Lung (tissue), 12 donors: ENCODE results near the gene HECW1. TPM values are rescaled to one million over a fixed set of nuclear protein-coding genes. Genes with fewer than 3 reads are reported as not detected.

Source experiments
- ATAC-seq: fragments of 200-7000 bp; cut with Tn5 transposase; one replicate; pipeline ENCODE4 v1.9.1; 2020; ENCODE audit warnings: moderate number of reproducible peaks; ENCODE audit not compliant: insufficient read depth, low FRiP score
- DNase-seq, 3 donors: peaks; one replicate each; pipeline ENCODE4 v3.0.0-alpha.2; 2013 to 2017
- H3K27ac ChIP-seq, 2 donors: one replicate each; pipeline ENCODE4 v1.5.1; 2013; ENCODE audit warnings: mild to moderate bottlenecking in 2 of 2, moderate library complexity in 2 of 2, control low read depth in 1 of 2, inconsistent platforms in 1 of 2, low read depth in 1 of 2, low read length in 1 of 2
- H3K27me3 ChIP-seq, 3 donors: one replicate each; pipeline ENCODE4 v1.5.1; 2013; ENCODE audit warnings: low read length in 2 of 3; ENCODE audit not compliant: control insufficient read depth in 3 of 3, insufficient read depth in 3 of 3
- H3K36me3 ChIP-seq, 4 donors: one replicate each; pipeline ENCODE4 v1.5.1; 2013; ENCODE audit warnings: low read length in 4 of 4, mild to moderate bottlenecking in 1 of 4, moderate library complexity in 1 of 4; ENCODE audit not compliant: control insufficient read depth in 4 of 4, insufficient read depth in 4 of 4
- H3K4me1 ChIP-seq, 5 donors: one replicate each; pipeline ENCODE4 v1.5.1; 2013; ENCODE audit warnings: low read length in 5 of 5, mild to moderate bottlenecking in 2 of 5, moderate library complexity in 1 of 5; ENCODE audit not compliant: control insufficient read depth in 5 of 5, insufficient read depth in 5 of 5
- H3K4me3 ChIP-seq: one replicate; pipeline ENCODE4 v1.5.1; 2013; ENCODE audit warnings: mild to moderate bottlenecking, control low read depth, moderate library complexity
- H3K9ac ChIP-seq, 2 donors: one replicate each; pipeline ENCODE4 v1.5.1; 2013; ENCODE audit warnings: low read length in 2 of 2, control low read depth in 1 of 2; ENCODE audit not compliant: insufficient read depth in 1 of 2
- H3K9me3 ChIP-seq, 4 donors: one replicate each; pipeline ENCODE4 v1.5.1; 2013; ENCODE audit warnings: low read length in 3 of 4, mild to moderate bottlenecking in 1 of 4, moderate library complexity in 1 of 4; ENCODE audit not compliant: control insufficient read depth in 4 of 4, insufficient read depth in 3 of 4
- CTCF ChIP-seq: IDR thresholded peaks from 2 replicates; pipeline ENCODE4 v1.5.1; 2012; ENCODE audit warnings: mild to moderate bottlenecking; ENCODE audit errors: control extremely low read depth, extremely low read depth
- WGBS, 2 donors: extraction: QIAGEN DNeasy Blood & Tissue Kit; methylation state at CpG; one replicate each; pipeline ENCODE4 v1.1.7; 2013; 5-methylcytosine and 5-hydroxymethylcytosine counted together
- polyA plus RNA-seq, 2 donors: library from polyadenylated mRNA; stranded (reverse); fragments of 200-250 nt; gene quantifications; one replicate each; pipeline ENCODE4 v1.2.1, GENCODE V29; 2013
- total RNA-seq, 2 donors: library from RNA; depleted of rRNA in 1 of 2; stranded (reverse); fragments of >200 nt in 1 of 2; gene quantifications; one replicate each; pipeline ENCODE4 v1.2.1, GENCODE V29; 2014 to 2021
- donor health status: control.
- donor health status: control.
- donor health status: Bipolar disorder and iron deficiency.
- donor health status: healthy.
- donor health status: DM: yes; HTN: yes; CAD: no.

The HECW1 gene
- total and polyA plus RNA-seq, 4 donors: 0.05 to 0.21 (median 0.13) TPM

DNA sequence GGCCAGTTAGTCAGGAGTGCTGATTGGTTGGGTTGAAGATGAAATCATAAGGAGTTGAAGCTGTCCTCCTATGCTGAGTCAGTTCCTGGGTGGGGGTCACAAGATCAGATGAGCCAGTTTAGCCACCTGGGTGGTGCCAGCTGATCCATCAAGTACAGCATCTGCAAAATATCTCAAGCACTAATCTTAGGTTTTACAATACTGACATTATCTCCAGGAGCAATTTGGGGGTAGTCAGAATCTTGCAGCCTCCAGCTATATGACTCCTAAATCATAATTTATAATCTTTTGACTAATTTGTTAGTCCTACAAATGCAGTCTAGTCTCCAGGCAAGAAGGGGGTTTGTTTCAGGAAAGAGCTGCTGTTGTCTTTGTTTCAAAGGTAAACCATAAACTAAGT lies 286.4 kb downstream of the HECW1 start:
- H3K36me3 ChIP-seq: no peaks in the 10 kb centered on the region
- H3K27me3 ChIP-seq: no peaks in the 10 kb centered on the region
- no peak overlapping the region for H3K4me3 ChIP-seq
- ATAC-seq (no peak), DNase-seq (no peak)
- H3K27ac ChIP-seq: no peak overlapping the region
- no peaks in the 10 kb centered on the region for H3K4me1 ChIP-seq
- no peaks in the 10 kb centered on the region for H3K9me3 ChIP-seq
- TF ChIP-seq CTCF: no peak
- H3K9ac ChIP-seq: no peak overlapping the region

DNA sequence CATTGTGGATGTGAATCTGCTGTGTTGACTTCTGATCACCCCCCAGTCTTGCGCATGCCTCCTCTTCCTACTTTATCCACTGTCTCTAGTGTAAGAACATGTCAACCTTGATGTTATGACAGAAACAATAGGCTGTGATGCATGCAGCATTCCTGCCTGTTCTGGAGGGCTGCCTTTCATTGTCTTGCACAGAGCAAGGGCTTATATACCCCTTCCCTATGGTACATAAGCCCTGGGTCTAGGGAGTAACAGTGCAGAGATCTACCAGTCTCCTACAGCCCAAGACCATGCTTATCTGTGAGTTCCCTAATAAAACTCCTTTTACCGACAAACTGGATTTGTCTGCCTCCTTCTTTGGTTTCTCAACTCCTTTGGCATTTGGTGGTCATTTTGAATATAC lies 293.5 kb downstream of the HECW1 start:
- Histone ChIP-seq H3K27me3 (no peaks in the 10 kb centered on the region), H3K9ac (no peak overlapping the region), H3K4me3 (no peak overlapping the region), H3K27ac (no peak overlapping the region), H3K4me1 (no peaks in the 10 kb centered on the region), H3K9me3 (no peaks in the 10 kb centered on the region), H3K36me3 (no peaks in the 10 kb centered on the region)
- 84 to 93% methylated on average over 2 of the region's 2 CpGs for WGBS, 2 donors
- DNase-seq (no peak), ATAC-seq (no peak)
- no peak for TF ChIP-seq CTCF

GRCh38 chr7:43406961-43407360 lies 294.5 kb downstream of the HECW1 start:
- no peaks in the 10 kb centered on the region for H3K4me1 ChIP-seq
- TF ChIP-seq CTCF: no peak
- ATAC-seq (no peak), DNase-seq (no peak)
- H3K27ac ChIP-seq: no peak overlapping the region
- WGBS, 2 donors: 71 to 73% methylated on average over 5 of the region's 5 CpGs
- no peak overlapping the region for H3K9ac ChIP-seq
- no peaks in the 10 kb centered on the region for H3K36me3 ChIP-seq
- H3K4me3 ChIP-seq: no peak overlapping the region
- H3K9me3 ChIP-seq: no peaks in the 10 kb centered on the region
- no peaks in the 10 kb centered on the region for H3K27me3 ChIP-seq

DNA sequence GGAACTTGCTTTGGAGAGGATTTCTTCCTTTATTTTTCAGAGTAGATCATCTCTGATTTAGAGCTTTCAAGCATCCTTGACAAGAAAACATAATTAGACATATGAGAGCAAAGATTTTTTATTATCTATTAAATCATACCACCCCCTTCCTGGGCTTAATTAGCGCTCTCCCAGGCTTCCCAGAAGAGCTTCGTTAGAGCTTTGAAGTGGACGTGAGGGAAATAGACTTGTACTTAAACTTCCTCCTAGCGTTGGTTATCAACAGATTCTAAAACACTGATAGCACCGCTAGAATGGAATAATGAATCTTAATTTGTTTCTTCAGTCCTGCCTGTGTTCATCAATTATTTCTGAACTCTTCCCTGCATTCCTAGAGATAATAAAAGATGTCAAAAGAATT lies 296.5 kb downstream of the HECW1 start:
- no peak overlapping the region for H3K27ac ChIP-seq

More for the DNA sequence above, 296.5 kb downstream of the HECW1 start:
- H3K36me3 ChIP-seq: no peaks in the 10 kb centered on the region
- H3K9ac ChIP-seq: no peak overlapping the region
- H3K4me1 ChIP-seq: no peaks in the 10 kb centered on the region
- H3K4me3 ChIP-seq: no peak overlapping the region
- H3K9me3 ChIP-seq: no peaks in the 10 kb centered on the region
- TF ChIP-seq CTCF: no peak
- WGBS, 2 donors: 46 to 58% methylated on average over 5 of the region's 5 CpGs
- H3K27me3 ChIP-seq: no peaks in the 10 kb centered on the region
- ATAC-seq: no peak
- DNase-seq: no peak
